Esophagus squamous epithelium (tissue), 4 donors: ENCODE measurements around the gene MOSMO.

Source experiments
- POLR2A ChIP-seq, 4 donors: fragments of 450-650 bp; IDR thresholded peaks; one replicate each; pipeline ENCODE4 v1.6.1; 2017; ENCODE audit warnings: antibody characterized with exemption in 4 of 4, mild to moderate bottlenecking in 4 of 4, moderate library complexity in 3 of 4
- TF ChIP-seq, protein P1 (sequence below), 6 experiments: fragments of 450-650 bp in 4 of 6; fragments of 200-600 bp in 2 of 6; sonication (generic) in 2 of 6; IDR thresholded peaks; one replicate each; pipeline ENCODE4 v1.5.1; 2016 to 2019; ENCODE audit warnings: antibody characterized with exemption in 6 of 6, mild to moderate bottlenecking in 4 of 6, moderate library complexity in 4 of 6

DNA sequence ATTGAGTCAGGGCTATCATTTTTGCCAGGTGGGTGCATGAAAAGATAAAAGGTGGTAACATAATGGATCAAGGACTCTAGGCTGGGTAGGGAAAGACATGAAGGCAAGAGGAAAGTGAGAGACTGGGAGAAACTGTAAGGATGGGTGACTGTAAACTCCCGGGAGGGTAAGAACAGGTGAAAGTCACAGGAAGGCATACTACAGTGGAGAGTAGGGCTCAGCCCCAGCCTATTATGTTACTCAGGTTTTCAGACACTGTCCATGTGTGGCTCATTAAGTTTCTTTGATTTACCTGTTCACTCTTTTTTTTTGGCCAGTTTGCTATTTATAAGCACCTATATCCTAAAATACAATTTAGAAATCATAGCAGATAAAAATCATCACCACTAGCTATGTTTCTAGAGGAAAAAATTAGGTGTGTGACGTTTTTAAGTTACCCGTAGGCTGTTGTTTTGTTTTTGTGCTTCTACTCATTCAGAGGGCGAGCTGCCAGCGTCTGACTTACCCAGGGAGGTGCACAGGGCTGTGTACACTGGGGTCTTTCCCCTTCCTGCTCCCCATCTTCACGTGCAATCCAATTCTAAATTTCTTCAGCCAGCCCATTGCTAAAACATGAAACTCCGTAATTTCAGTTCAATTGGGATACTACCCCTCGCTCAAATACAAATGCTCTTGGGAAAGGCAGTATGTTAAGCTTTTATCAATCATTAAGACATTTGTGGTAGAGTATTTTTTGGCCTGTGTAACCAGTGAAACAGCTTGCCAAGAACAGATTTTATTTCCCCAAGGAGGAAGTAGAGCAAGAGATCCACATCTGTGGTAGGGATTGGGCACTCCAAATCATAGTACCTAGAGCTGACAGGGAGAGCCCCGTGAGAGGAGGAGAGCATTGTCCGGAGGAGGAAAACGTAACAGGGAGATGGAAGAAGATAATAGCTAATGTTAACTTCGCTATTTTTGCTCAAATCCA is 62.7 kb downstream of the MOSMO start:
- TF ChIP-seq, protein P1, sequence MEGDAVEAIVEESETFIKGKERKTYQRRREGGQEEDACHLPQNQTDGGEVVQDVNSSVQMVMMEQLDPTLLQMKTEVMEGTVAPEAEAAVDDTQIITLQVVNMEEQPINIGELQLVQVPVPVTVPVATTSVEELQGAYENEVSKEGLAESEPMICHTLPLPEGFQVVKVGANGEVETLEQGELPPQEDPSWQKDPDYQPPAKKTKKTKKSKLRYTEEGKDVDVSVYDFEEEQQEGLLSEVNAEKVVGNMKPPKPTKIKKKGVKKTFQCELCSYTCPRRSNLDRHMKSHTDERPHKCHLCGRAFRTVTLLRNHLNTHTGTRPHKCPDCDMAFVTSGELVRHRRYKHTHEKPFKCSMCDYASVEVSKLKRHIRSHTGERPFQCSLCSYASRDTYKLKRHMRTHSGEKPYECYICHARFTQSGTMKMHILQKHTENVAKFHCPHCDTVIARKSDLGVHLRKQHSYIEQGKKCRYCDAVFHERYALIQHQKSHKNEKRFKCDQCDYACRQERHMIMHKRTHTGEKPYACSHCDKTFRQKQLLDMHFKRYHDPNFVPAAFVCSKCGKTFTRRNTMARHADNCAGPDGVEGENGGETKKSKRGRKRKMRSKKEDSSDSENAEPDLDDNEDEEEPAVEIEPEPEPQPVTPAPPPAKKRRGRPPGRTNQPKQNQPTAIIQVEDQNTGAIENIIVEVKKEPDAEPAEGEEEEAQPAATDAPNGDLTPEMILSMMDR (IDR thresholded peaks at IDR 0.05), result no peak
- no peak for TF ChIP-seq POLR2A (IDR thresholded peaks at IDR 0.05)
